Osteoblast (primary cell): ENCODE measurements around the gene ITSN1. TPM values are rescaled to one million over a fixed set of nuclear protein-coding genes. Genes with fewer than 3 reads are reported as not detected.
A peak's percentile ranks its signal among the peaks of the same experiment; 100 is the strongest.

Experiments
- DNase-seq: peaks from one replicate; pipeline ENCODE4 v3.0.0; 2011; ENCODE audit warnings: low spot score, mixed read lengths; ENCODE audit not compliant: insufficient read length; ENCODE audit errors: missing footprints
- H2AFZ ChIP-seq: 2 replicates; pipeline ENCODE4 v1.6.0; 2011; ENCODE audit warnings: mild to moderate bottlenecking, low read length
- H3K27ac ChIP-seq: 2 replicates; pipeline ENCODE4 v1.5.1; 2011; ENCODE audit warnings: mild to moderate bottlenecking, low read depth, low read length, moderate library complexity
- H3K27me3 ChIP-seq: 2 replicates; pipeline ENCODE4 v1.6.0; 2012; ENCODE audit warnings: mild to moderate bottlenecking, control low read depth, inconsistent platforms, low read length, moderate library complexity; ENCODE audit not compliant: insufficient read depth
- H3K36me3 ChIP-seq: 2 replicates; pipeline ENCODE4 v1.5.1; 2011; ENCODE audit warnings: mild to moderate bottlenecking, low read length, control low read depth, moderate library complexity; ENCODE audit not compliant: insufficient read depth
- H3K4me1 ChIP-seq: 2 replicates; pipeline ENCODE4 v1.5.1; 2011; ENCODE audit warnings: mild to moderate bottlenecking, low read length, control low read depth, moderate library complexity; ENCODE audit not compliant: insufficient read depth
- H3K4me2 ChIP-seq: 2 replicates; pipeline ENCODE4 v1.6.0; 2011; ENCODE audit warnings: mild to moderate bottlenecking, low read length; ENCODE audit not compliant: insufficient read depth
- H3K4me3 ChIP-seq: fragments of 200-600 bp; sonication (generic); 3 replicates; pipeline ENCODE4 v1.5.1; 2012; ENCODE audit warnings: mild to moderate bottlenecking, low read length, inconsistent platforms; ENCODE audit not compliant: insufficient read depth
- H3K79me2 ChIP-seq: 2 replicates; pipeline ENCODE4 v1.6.0; 2012; ENCODE audit warnings: mild to moderate bottlenecking, low read length, control low read depth, inconsistent platforms; ENCODE audit not compliant: insufficient read depth
- H3K9me3 ChIP-seq: 2 replicates; pipeline ENCODE4 v1.5.1; 2011; ENCODE audit warnings: low read depth, low read length, control low read depth
- H4K20me1 ChIP-seq: 2 replicates; pipeline ENCODE4 v1.6.0; 2012; ENCODE audit warnings: mild to moderate bottlenecking, low read length, control low read depth; ENCODE audit not compliant: insufficient read depth
- CTCF ChIP-seq: IDR thresholded peaks from 2 replicates; pipeline ENCODE4 v1.5.1; 2011; ENCODE audit warnings: mild to moderate bottlenecking, low read depth, low read length, moderate library complexity; ENCODE audit errors: extremely low read depth
- total RNA-seq: library from RNA; depleted of rRNA; stranded (reverse); fragments of >200 nt; gene quantifications from 2 replicates; pipeline ENCODE4 v1.2.3, GENCODE V29; 2012

The ITSN1 gene
- total RNA-seq, 1 donor: 42.7 TPM

GRCh38 chr21:33840771-33841170, 198.5 kb downstream of the ITSN1 start:
- no peak overlapping the region for H3K27ac ChIP-seq
- peak; percentile 81 for DNase-seq
- H2AFZ ChIP-seq: no peak overlapping the region
- no peaks in the 10 kb centered on the region for H3K9me3 ChIP-seq
- no peaks in the 10 kb centered on the region for H3K79me2 ChIP-seq
- H3K4me1 ChIP-seq: peaks cover 3% of the 10 kb centered on the region
- H3K36me3 ChIP-seq: peaks cover 10% of the 10 kb centered on the region
- no peak for TF ChIP-seq CTCF
- peaks cover 5% of the 10 kb centered on the region for H4K20me1 ChIP-seq
- H3K4me2 ChIP-seq: no peak overlapping the region
- H3K27me3 ChIP-seq: no peaks in the 10 kb centered on the region
- no peak overlapping the region for H3K4me3 ChIP-seq

GRCh38 chr21:33841561-33841960, 199.3 kb downstream of the ITSN1 start:
- Histone ChIP-seq H2AFZ (no peak overlapping the region), H3K4me3 (no peak overlapping the region), H3K4me2 (no peak overlapping the region), H4K20me1 (peaks cover 1% of the 10 kb centered on the region), H3K79me2 (no peaks in the 10 kb centered on the region), H3K9me3 (no peaks in the 10 kb centered on the region), H3K4me1 (peaks cover 3% of the 10 kb centered on the region), H3K36me3 (peaks cover 9% of the 10 kb centered on the region), H3K27ac (no peak overlapping the region), H3K27me3 (no peaks in the 10 kb centered on the region)
- TF ChIP-seq CTCF: no peak
- DNase-seq: no peak

- no peak overlapping the region for H3K4me3 ChIP-seq
- no peaks in the 10 kb centered on the region for H3K27me3 ChIP-seq
- H3K4me2 ChIP-seq: no peak overlapping the region
- H2AFZ ChIP-seq: no peak overlapping the region
- no peak for TF ChIP-seq CTCF
- no peaks in the 10 kb centered on the region for H3K79me2 ChIP-seq
- H3K4me1 ChIP-seq: peaks cover 3% of the 10 kb centered on the region
- no peak for DNase-seq
- no peak overlapping the region for H3K27ac ChIP-seq
- H4K20me1 ChIP-seq: no peaks in the 10 kb centered on the region
- peaks cover 7% of the 10 kb centered on the region for H3K36me3 ChIP-seq
- no peaks in the 10 kb centered on the region for H3K9me3 ChIP-seq
Measured at GRCh38 chr21:33843216-33843615, 200.9 kb downstream of the ITSN1 start.

- no peak for DNase-seq
- Histone ChIP-seq H3K79me2 (no peaks in the 10 kb centered on the region), H4K20me1 (no peaks in the 10 kb centered on the region), H3K4me1 (peaks cover 3% of the 10 kb centered on the region), H3K27ac (no peak overlapping the region), H2AFZ (no peak overlapping the region), H3K36me3 (no peaks in the 10 kb centered on the region), H3K4me2 (no peak overlapping the region), H3K9me3 (no peaks in the 10 kb centered on the region), H3K27me3 (no peaks in the 10 kb centered on the region), H3K4me3 (no peak overlapping the region)
- no peak for TF ChIP-seq CTCF
Measured at GRCh38 chr21:33844104-33844889, 202.0 kb downstream of the ITSN1 start.
